A204.1 (cell line): Measurements from ENCODE around the gene VIPR2.
"Not testable (repeated sequence)": the region's sequence is repeated elsewhere in the genome, so short reads cannot be mapped to it uniquely, and the experiment has no call there.

Source experiments
- FAIRE-seq: peaks from 2 replicates; lab custom pipeline; 2012; peaks lifted over from hg19 to GRCh38; lab: Jason Lieb, UNC

Gene VIPR2

GRCh38 chr7:159091480-159092475 lies 52.9 kb downstream of the VIPR2 start:
- no peak for FAIRE-seq

GRCh38 chr7:159091041-159091440 lies 53.6 kb downstream of the VIPR2 start:
- FAIRE-seq: no peak

- FAIRE-seq: no peak
Observed at GRCh38 chr7:159088016-159088865, 56.4 kb downstream of the VIPR2 start.

- no peak for FAIRE-seq
Observed at GRCh38 chr7:159086301-159086925, 58.3 kb downstream of the VIPR2 start.

- FAIRE-seq: no peak
Observed at GRCh38 chr7:159084069-159084801, 60.4 kb downstream of the VIPR2 start.

GRCh38 chr7:159083698-159084068 lies 61.0 kb downstream of the VIPR2 start:
- no peak for FAIRE-seq

- no peak for FAIRE-seq
Observed at GRCh38 chr7:159083001-159083697, 61.5 kb downstream of the VIPR2 start.

GRCh38 chr7:159082075-159082474 lies 62.6 kb downstream of the VIPR2 start:
- FAIRE-seq: not testable (repeated sequence)

- FAIRE-seq: no peak
Observed at GRCh38 chr7:159078911-159079270, 65.8 kb downstream of the VIPR2 start.

GRCh38 chr7:159078193-159078910 lies 66.3 kb downstream of the VIPR2 start:
- no peak for FAIRE-seq

GRCh38 chr7:159076333-159076732 lies 68.3 kb downstream of the VIPR2 start:
- FAIRE-seq: peak; percentile 61

- no peak for FAIRE-seq
Observed at GRCh38 chr7:159075563-159076238, 69.0 kb downstream of the VIPR2 start.

- FAIRE-seq: no peak
Observed at GRCh38 chr7:159071260-159071659, 73.4 kb downstream of the VIPR2 start.

- no peak for FAIRE-seq
Observed at GRCh38 chr7:159070431-159071148, 74.1 kb downstream of the VIPR2 start.

GRCh38 chr7:159068893-159069448 lies 75.7 kb downstream of the VIPR2 start:
- no peak for FAIRE-seq

GRCh38 chr7:159068488-159068811 lies 76.2 kb downstream of the VIPR2 start:
- FAIRE-seq: no peak

- FAIRE-seq: no peak
Observed at GRCh38 chr7:159067576-159068487, 76.8 kb downstream of the VIPR2 start.
